HL-60 (cell line): ENCODE data around the gene MOB3B.
"Not testable (repeated sequence)": the region's sequence is repeated elsewhere in the genome, so short reads cannot be mapped to it uniquely, and the experiment has no call there.

Experiments used
- DNase-seq, 2 experiments: peaks; one replicate each; pipeline ENCODE4 v3.0.0-alpha.2; 2010 to 2020; ENCODE audit warnings: low read depth in 1 of 2, low spot score in 1 of 2
- H3K27ac ChIP-seq: fragments of 250-450 bp; sonication (Bioruptor Pico); replicated peaks from 2 replicates; pipeline ENCODE4 v1.5.1; 2020; ENCODE audit warnings: mild to moderate bottlenecking, moderate library complexity
- H3K27me3 ChIP-seq: fragments of 250-450 bp; sonication (Bioruptor Pico); 2 replicates; pipeline ENCODE4 v1.5.1; 2021; ENCODE audit warnings: mild to moderate bottlenecking, moderate library complexity; ENCODE audit not compliant: insufficient read depth, poor library complexity, severe bottlenecking
- H3K4me3 ChIP-seq: replicated peaks from 2 replicates; pipeline ENCODE4 v1.5.1; 2011; ENCODE audit warnings: mild to moderate bottlenecking, control low read depth, low read length; ENCODE audit not compliant: insufficient read depth
- CTCF ChIP-seq: IDR thresholded peaks from one replicate; pipeline ENCODE4 v1.5.1; 2011; ENCODE audit warnings: low read length, control low read depth, inconsistent platforms; ENCODE audit not compliant: insufficient read depth
- GABPA ChIP-seq: IDR thresholded peaks from 2 replicates; pipeline ENCODE4 v1.6.1; 2012; ENCODE audit warnings: low read depth
- POLR2AphosphoS5 ChIP-seq: IDR thresholded peaks from 2 replicates; pipeline ENCODE4 v1.6.1; 2012; ENCODE audit warnings: low read depth
- SPI1 ChIP-seq: IDR thresholded peaks from 2 replicates; pipeline ENCODE4 v1.6.1; 2012; ENCODE audit warnings: low read depth, mild to moderate bottlenecking, borderline replicate concordance
- TF ChIP-seq, protein P1 (sequence below): IDR thresholded peaks from 2 replicates; pipeline ENCODE4 v1.6.1; 2012; ENCODE audit warnings: low read depth; ENCODE audit not compliant: insufficient replicate concordance

Gene MOB3B

GRCh38 chr9:27510780-27511179 is 18.8 kb downstream of the MOB3B start:
- TF ChIP-seq CTCF (no peak), SPI1 (no peak), POLR2AphosphoS5 (no peak), GABPA (no peak)
- TF ChIP-seq, protein P1, sequence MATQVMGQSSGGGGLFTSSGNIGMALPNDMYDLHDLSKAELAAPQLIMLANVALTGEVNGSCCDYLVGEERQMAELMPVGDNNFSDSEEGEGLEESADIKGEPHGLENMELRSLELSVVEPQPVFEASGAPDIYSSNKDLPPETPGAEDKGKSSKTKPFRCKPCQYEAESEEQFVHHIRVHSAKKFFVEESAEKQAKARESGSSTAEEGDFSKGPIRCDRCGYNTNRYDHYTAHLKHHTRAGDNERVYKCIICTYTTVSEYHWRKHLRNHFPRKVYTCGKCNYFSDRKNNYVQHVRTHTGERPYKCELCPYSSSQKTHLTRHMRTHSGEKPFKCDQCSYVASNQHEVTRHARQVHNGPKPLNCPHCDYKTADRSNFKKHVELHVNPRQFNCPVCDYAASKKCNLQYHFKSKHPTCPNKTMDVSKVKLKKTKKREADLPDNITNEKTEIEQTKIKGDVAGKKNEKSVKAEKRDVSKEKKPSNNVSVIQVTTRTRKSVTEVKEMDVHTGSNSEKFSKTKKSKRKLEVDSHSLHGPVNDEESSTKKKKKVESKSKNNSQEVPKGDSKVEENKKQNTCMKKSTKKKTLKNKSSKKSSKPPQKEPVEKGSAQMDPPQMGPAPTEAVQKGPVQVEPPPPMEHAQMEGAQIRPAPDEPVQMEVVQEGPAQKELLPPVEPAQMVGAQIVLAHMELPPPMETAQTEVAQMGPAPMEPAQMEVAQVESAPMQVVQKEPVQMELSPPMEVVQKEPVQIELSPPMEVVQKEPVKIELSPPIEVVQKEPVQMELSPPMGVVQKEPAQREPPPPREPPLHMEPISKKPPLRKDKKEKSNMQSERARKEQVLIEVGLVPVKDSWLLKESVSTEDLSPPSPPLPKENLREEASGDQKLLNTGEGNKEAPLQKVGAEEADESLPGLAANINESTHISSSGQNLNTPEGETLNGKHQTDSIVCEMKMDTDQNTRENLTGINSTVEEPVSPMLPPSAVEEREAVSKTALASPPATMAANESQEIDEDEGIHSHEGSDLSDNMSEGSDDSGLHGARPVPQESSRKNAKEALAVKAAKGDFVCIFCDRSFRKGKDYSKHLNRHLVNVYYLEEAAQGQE = no peak
- Histone ChIP-seq H3K27me3 (no peaks in the 10 kb centered on the region), H3K27ac (no peak overlapping the region), H3K4me3 (no peak overlapping the region)
- DNase-seq = no peak

DNA sequence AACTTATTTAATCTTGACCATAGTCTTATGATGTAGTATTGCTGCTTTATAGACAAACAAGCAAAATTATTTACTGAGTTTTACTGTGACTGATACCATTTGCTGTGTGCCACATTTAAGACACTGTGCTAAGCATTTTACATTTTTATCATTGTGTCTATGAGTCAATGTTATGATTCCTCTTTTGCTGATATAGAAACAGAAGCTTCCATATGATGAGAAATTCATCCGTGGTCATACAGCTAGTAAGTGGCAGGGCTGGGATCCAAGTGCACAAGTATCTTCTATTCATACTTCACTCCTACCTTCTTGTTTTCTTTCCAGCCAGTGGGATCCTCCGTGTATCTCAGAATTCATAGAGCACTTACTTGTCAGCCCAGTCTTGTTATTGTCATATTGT is 22.6 kb downstream of the MOB3B start:
- Histone ChIP-seq H3K4me3 (no peak overlapping the region), H3K27me3 (no peaks in the 10 kb centered on the region), H3K27ac (no peak overlapping the region)
- TF ChIP-seq, protein P1 = no peak
- TF ChIP-seq SPI1 = no peak
- no peak for DNase-seq

DNA sequence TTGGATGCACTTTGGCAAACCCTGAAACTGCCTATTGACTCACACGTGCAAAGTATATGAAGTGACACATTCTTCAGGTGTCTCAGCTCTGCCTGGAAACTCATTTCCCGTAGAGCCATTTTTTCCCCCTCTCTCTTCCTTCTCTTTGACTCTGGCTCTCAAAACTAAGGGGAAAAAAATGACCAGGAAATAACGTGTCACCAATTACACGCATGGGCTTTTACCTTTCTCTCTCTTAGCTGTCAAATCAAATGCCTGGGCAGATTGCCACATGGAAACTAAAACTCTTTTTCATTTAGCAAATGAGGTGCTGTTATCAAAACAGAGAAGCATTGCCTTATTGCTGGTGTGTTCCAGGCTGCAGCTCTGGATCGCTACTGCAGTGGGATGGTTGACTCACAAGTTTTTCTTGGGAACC is 23.9 kb downstream of the MOB3B start:
- no peak overlapping the region for H3K27ac ChIP-seq
- no peaks in the 10 kb centered on the region for H3K27me3 ChIP-seq
- no peak for DNase-seq
- TF ChIP-seq GABPA = no peak
- TF ChIP-seq CTCF = no peak
- no peak overlapping the region for H3K4me3 ChIP-seq

- Histone ChIP-seq H3K27me3 (no peaks in the 10 kb centered on the region), H3K27ac (no peak overlapping the region), H3K4me3 (no peak overlapping the region)
- no peak for DNase-seq
- no peak for TF ChIP-seq POLR2AphosphoS5
These were observed 25.4 kb downstream of the MOB3B start for GRCh38 chr9:27504259-27504658.

- TF ChIP-seq, protein P1 = no peak
- no peak for TF ChIP-seq SPI1
- TF ChIP-seq GABPA = no peak
- no peak for TF ChIP-seq CTCF
- no peak for TF ChIP-seq POLR2AphosphoS5
These were observed 26.0 kb downstream of the MOB3B start for GRCh38 chr9:27503623-27504022.

GRCh38 chr9:27500902-27501301 is 28.7 kb downstream of the MOB3B start:
- H3K27me3 ChIP-seq, DNase-seq, H3K27ac ChIP-seq, H3K4me3 ChIP-seq: not testable (repeated sequence)

More at GRCh38 chr9:27503623-27504022, 26.0 kb downstream of the MOB3B start:
- Histone ChIP-seq H3K27me3 (no peaks in the 10 kb centered on the region), H3K4me3 (no peak overlapping the region), H3K27ac (no peak overlapping the region)
- DNase-seq = no peak
